T-helper 1 cell treated with Interleukin-12 subunit alpha and Interleukin-12 subunit beta and Interleukin-4 antibody, amounts not matched to agents 30 μg/mL and 1 μg/mL, for 36 hours (primary cell): ENCODE data around the gene TSC2.
"Not testable (repeated sequence)": the region's sequence is repeated elsewhere in the genome, so short reads cannot be mapped to it uniquely, and the experiment has no call there.

Experiments used
- H3K27ac Mint-ChIP-seq: one replicate; pipeline ENCODE4 v1.8.0; 2021; ENCODE audit warnings: mild to moderate bottlenecking, mixed read lengths
- H3K27me3 Mint-ChIP-seq: one replicate; pipeline ENCODE4 v1.8.0; 2021; ENCODE audit warnings: low read depth, mixed read lengths
- H3K36me3 Mint-ChIP-seq: one replicate; pipeline ENCODE4 v1.8.0; 2021; ENCODE audit warnings: low read depth, mixed read lengths
- H3K4me1 Mint-ChIP-seq: one replicate; pipeline ENCODE4 v1.8.0; 2021; ENCODE audit warnings: low read depth, mixed read lengths
- H3K4me3 Mint-ChIP-seq: one replicate; pipeline ENCODE4 v1.8.0; 2021; ENCODE audit warnings: mild to moderate bottlenecking, moderate library complexity, mixed read lengths
- H3K9me3 Mint-ChIP-seq: one replicate; pipeline ENCODE4 v1.8.0; 2021; ENCODE audit warnings: mixed read lengths

Gene TSC2

DNA sequence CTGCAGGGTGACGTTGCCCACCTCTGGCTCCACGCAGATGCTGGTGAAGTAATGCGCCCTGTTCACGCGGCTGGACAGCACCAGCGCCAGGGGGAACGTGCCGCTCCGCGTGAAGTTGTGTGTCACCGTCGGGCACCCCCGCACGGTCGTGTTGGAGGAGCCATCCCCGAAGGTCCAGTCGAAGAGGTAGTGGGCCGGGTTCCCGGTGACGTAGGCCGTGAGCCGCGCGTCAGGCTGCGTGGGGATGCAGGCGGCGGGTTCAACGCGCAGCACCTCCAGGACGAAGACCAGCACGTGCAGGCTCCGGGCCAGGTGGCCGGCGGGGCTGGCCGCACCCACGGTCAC, 63.2 kb downstream of the TSC2 start:
- H3K27me3 Mint-ChIP-seq, H3K4me1 Mint-ChIP-seq, H3K36me3 Mint-ChIP-seq, H3K9me3 Mint-ChIP-seq, H3K4me3 Mint-ChIP-seq, H3K27ac Mint-ChIP-seq: not testable (repeated sequence)

DNA sequence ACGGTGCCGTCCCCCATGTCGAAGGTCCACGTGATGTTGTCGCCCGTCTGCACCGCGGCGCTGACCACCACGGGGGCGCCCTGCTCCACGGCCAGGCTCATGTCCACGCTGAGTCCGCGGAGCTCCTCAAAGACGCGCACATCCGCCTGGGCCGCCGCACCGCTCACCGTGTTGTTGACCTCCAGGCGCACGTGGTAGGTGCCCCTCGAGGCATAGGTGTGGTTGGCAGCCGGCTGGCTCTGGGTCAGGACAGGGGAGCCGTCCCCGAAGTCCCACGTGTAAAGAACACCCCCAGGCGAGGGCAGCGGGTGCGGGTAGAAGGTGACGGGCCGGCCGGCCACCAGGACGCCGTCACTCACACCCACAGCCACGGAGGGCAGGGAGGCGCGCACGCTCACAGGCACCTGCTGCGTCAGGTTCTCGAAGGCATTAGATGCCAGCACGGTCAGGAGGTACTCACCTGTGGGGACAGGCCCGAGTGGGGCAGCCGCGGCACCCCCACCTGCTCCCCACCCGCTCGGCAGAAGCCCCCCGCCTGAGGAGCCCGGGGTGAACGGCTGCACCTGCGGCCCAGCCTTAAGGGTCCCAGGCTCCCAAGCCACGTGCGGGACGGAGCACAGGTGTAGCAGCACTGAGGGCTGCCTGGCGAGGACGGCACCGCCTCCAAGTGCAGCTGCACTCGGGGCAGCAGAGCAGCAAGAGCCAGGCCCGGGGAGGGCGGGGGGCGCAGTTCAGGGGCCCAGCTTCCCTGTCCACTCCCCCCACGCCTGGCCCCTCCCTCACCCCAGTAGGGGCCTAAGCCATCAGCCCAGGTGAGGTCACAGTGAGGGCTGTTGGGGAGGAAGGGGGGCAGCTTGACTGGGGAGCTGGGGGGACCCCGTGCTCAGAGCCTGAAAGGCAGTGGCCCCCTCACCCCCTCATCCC, 63.9 kb downstream of the TSC2 start:
- H3K4me1 Mint-ChIP-seq, H3K27me3 Mint-ChIP-seq, H3K4me3 Mint-ChIP-seq, H3K36me3 Mint-ChIP-seq, H3K9me3 Mint-ChIP-seq, H3K27ac Mint-ChIP-seq: not testable (repeated sequence)

DNA sequence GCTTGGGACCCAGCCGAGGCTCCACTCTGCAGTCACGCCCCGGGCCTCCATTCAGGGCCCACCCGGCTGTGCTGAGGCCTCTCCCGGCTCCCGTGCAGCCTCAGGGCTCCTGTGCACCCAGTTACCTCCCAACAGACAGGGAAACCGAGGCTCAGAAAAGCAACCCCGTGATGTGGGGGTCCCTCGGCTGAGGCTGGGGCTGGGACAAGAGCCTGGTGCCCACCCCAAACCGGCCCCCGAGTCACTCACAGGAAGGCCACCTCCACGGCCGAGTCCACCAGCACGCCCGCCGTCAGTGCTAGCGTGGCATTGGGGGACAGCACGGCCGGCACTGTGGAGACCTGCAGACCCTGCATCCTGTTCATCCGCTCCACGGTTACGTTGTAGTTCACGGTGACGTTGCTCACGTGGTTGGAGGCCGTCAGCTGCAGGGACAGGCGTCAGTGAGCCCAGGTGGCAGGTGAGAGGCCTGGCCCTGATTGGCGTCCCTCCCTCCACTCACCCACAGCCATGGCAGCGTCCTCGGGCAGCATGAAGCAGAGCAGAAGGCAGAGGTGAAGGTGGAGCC, 64.8 kb downstream of the TSC2 start:
- not testable (repeated sequence) for H3K36me3 Mint-ChIP-seq, H3K9me3 Mint-ChIP-seq, H3K4me1 Mint-ChIP-seq, H3K27me3 Mint-ChIP-seq, H3K4me3 Mint-ChIP-seq, H3K27ac Mint-ChIP-seq

DNA sequence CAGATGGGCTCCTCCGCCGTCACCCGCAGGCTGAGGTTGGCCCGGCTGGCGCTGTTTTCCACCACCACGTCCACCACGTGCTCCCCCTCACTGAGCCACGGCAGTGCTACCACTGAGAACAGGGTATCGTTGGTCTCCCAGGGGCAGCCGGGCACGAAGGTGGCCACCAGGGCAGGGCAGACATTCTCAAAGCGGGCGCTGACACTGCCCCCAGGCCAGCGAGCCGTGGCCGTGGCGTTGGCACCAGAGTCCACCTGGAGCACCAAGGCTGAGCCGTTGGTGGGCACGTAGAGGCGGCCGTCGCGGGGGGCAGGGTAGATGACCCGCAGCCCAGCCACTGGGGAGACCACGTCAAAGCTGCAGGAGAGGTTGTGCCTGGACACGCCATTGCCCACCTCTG, 66.4 kb downstream of the TSC2 start:
- H3K36me3 Mint-ChIP-seq, H3K27ac Mint-ChIP-seq, H3K4me1 Mint-ChIP-seq, H3K27me3 Mint-ChIP-seq, H3K4me3 Mint-ChIP-seq, H3K9me3 Mint-ChIP-seq: not testable (repeated sequence)

DNA sequence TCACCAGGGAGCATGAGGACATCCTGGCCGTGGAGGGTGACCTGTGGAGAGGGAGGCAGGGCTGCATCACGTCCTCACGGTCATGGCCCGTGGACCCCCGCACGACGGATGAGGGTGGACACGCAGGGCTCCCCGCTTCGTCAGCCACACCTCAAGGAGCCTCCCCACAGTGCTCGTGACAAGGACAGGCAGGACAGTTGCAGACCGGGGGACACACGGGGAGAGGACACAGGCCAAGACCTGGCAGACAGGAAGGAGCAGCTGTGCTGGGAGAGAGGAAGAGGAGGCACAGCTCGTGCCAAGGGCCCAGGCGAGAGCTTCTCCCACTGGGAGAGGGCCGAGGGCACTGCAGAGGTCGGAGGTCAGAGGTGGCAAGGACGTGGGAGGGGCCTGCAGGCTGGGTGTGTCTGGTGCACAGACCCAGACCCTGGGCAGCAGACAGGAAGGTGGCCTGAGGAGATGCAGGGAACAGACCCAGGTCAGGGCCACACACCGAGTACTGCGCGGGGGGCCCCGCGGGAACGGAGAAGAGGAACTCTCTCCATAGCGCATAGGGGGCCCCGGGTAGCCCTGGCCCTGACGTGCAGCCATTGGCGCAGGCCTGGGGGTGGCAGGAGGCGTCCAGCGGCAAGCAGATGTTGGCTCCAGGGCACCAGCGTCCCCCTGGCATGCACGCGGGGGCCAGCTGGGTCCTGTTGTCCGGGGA, 67.3 kb downstream of the TSC2 start:
- H3K9me3 Mint-ChIP-seq, H3K4me1 Mint-ChIP-seq, H3K4me3 Mint-ChIP-seq, H3K27ac Mint-ChIP-seq, H3K36me3 Mint-ChIP-seq, H3K27me3 Mint-ChIP-seq: not testable (repeated sequence)

DNA sequence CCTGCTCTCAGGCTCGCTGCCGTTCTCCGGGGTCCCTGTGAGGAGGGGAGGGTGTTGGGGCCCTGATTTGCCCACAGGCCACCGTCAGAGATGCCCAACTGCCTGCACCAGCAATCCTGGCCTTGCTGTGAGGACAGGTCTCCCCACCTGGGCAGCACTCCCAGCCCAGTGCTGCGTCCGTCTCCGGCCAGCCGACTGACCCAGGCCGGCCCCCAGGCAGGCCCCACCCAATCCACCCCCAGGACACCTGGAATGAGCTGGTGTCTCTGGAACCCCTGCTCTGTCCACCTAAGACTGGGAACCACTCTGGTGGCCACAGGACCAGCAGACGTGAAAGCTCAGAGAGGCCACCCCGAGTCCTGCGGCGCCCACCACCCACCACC, 67.8 kb downstream of the TSC2 start:
- H3K27ac Mint-ChIP-seq = no peak overlapping the region
- H3K4me3 Mint-ChIP-seq = no peak overlapping the region
- no peaks in the 10 kb centered on the region for H3K9me3 Mint-ChIP-seq
- no peaks in the 10 kb centered on the region for H3K27me3 Mint-ChIP-seq
- no peaks in the 10 kb centered on the region for H3K4me1 Mint-ChIP-seq
- H3K36me3 Mint-ChIP-seq = no peaks in the 10 kb centered on the region

DNA sequence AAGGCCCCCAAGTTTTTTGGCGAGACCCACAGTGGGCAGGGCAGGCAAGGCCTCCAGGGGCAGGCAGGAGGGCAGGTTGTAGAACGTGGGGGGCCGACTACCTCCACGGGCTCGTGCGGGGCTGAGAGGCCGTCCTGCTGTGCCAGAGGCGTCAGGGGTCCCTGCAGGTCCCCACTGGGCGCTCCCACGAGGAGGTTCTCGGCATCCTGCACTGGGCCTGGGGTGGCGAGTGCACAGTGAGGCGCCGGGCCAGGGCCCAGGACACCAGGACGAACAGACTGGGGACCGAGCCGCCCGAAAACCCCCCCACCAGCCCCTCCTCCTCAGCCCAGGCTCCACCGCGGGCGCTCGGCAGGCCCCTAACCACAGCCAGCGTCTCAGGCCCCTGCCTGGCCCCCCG, 68.6 kb downstream of the TSC2 start:
- H3K27me3 Mint-ChIP-seq, H3K4me3 Mint-ChIP-seq, H3K36me3 Mint-ChIP-seq, H3K9me3 Mint-ChIP-seq, H3K4me1 Mint-ChIP-seq, H3K27ac Mint-ChIP-seq: not testable (repeated sequence)

DNA sequence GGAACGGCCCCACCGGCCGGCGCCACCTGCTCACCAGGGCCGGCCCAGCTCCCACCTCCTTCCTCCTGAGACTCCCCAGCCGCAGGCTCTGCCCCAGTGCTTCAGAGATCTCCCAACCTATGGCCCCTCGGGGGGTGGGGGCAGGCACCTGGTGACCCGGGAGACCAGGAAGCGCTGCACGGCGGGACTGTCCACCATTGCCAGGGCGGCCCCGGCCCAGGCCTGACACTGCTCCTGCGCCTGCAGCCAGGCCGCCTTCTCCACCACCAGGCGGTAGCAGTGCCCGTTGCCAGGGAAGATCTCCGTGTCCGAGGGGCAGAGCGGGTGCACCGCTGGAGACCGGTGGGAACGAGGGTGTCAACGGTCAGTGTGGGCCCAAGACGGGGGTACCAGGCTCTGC, 69.6 kb downstream of the TSC2 start:
- H3K4me3 Mint-ChIP-seq, H3K4me1 Mint-ChIP-seq: not testable (repeated sequence)

DNA sequence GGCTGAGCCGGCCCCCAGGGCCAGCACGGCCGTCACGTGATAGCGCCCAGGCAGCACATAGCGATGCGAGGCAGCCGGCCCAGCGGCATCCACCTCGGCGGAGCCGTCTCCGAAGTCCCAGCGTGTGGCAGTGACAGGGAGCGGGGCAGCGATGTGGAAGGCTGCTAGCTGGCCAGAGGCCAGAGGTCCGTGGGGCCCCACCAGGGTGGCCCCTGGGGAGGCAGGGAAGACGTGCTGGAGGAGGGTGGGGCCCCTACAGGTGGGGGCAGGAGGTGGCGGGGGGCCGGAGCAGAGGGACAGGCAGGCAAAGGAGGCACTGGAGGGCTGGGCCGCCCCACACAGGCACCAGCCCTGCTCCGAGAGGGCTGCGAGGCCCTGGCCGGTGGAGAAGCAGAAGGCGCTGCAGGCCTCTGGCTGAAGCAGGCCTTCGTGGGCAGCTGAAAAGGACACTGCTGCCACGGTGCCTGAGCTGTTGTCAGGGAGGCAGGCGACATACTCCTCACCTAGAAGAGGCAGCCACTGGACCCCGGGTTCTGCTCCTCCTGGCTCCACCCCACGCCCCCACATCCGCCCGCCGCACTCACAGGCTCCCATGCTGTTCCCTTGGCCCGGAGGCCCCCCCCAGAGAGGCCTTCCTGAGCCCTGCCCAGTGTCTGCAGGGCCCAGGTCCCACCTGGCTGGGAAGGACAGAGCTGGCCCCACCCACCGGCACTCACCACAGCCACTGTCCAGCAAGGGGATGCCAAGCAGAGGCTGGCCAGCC, 70.4 kb downstream of the TSC2 start:
- H3K27ac Mint-ChIP-seq = not testable (repeated sequence)

More for the DNA sequence above, 69.6 kb downstream of the TSC2 start:
- not testable (repeated sequence) for H3K27ac Mint-ChIP-seq, H3K36me3 Mint-ChIP-seq, H3K27me3 Mint-ChIP-seq, H3K9me3 Mint-ChIP-seq

DNA sequence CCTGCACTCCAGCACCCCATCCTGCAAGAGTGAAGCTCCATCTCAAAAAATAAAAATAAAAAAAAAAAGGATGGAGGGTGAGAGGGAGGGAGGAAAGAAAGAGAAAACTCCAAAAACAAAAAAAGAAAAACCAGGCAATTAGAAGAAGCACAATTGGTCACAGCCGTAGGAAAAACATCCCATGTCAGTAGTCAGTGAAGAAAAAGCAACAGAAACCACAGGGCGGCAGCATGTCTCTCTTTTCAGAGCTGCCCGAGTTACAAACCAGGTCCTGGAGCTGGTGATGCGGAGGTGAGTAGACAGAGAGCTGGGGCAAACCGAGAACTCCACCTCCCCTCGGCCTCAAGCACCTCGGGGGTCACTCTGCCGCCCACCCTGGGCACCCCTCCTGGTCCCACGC, 73.5 kb downstream of the TSC2 start:
- not testable (repeated sequence) for H3K27me3 Mint-ChIP-seq, H3K9me3 Mint-ChIP-seq, H3K36me3 Mint-ChIP-seq, H3K4me1 Mint-ChIP-seq, H3K4me3 Mint-ChIP-seq, H3K27ac Mint-ChIP-seq

More for the DNA sequence above, 70.4 kb downstream of the TSC2 start:
- H3K27me3 Mint-ChIP-seq, H3K4me1 Mint-ChIP-seq, H3K9me3 Mint-ChIP-seq, H3K4me3 Mint-ChIP-seq, H3K36me3 Mint-ChIP-seq: not testable (repeated sequence)

DNA sequence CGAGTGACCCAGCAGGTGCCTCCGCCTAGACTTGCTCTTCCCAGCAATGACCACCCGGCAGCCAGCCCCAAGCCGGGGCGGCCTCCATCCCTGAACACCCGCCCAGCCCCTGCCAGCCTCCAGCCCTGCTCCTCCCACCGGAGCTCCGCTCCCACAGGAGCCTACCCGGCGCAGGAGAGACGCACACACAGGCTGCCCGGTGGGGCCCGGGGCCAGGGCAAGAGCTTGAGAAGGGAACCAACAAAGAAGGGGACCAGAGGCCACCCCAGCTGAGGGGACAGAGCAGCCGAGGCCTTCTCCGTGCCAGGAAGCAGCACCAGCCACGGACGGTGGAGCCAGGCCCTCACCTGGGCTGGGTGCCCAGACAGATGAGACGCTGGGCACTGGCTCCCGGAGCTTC, 74.1 kb downstream of the TSC2 start:
- Mint-ChIP-seq H3K4me1 (no peaks in the 10 kb centered on the region), H3K27ac (no peak overlapping the region), H3K4me3 (no peak overlapping the region), H3K36me3 (no peaks in the 10 kb centered on the region), H3K27me3 (no peaks in the 10 kb centered on the region), H3K9me3 (no peaks in the 10 kb centered on the region)

DNA sequence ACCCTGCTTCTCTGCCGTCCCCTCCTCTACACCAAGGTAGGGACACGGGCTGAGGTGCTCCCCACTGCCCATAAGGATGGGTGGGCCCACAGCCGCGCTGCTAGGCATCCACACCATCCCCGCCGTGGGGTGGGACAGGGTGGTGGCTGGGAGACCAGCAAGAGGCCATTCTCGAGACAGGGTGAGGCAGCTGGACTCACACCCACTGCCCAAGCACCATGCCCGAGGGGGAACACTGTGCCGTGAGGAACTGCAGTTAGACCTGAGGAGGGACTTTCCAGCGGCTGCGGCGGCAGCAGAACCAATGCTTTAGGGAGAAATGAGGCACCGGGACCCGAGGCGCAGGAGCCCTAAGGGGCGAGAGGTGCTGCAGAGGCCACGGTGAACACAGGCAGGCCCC, 74.6 kb downstream of the TSC2 start:
- Mint-ChIP-seq H3K36me3 (no peaks in the 10 kb centered on the region), H3K4me1 (no peaks in the 10 kb centered on the region), H3K4me3 (no peak overlapping the region), H3K27ac (no peak overlapping the region), H3K9me3 (no peaks in the 10 kb centered on the region), H3K27me3 (no peaks in the 10 kb centered on the region)

DNA sequence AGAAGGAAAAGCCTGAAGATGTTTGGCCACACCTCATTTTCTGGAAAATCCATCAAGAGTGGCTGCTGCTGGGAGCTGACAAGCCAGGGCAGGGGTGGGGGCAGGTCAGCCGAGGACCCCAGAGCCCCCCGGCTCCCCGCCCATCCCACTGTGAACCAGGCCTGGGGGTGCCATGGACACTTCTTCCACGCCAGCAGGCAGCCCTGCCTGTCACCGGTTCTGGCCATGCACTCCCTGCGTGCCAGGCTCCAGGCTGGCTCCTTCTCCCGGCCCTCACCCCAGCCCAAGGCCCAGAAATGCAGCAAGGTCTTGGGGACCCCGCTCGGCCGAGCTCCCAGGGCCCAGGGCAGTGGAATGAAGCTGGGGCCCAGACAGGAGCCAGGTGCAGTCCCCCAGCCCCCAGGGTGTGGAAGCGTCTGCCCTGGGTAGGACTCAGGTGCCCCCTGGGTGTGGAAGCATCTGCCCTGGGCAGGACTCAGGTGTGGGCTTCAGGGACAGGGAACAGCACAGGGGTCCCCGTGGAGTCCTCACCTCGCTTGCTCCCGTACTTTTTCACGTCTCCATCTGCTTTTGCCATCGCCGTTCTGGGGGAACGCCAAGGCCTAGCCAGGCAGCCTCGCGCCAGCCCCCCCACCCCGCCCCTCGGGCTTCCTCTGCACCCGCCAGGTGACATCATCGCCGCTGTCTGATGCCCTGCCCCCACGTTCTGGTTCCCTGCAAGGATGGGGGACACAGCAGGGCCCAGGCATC, 75.3 kb downstream of the TSC2 start:
- H3K9me3 Mint-ChIP-seq, H3K27ac Mint-ChIP-seq, H3K4me3 Mint-ChIP-seq, H3K36me3 Mint-ChIP-seq, H3K27me3 Mint-ChIP-seq, H3K4me1 Mint-ChIP-seq: not testable (repeated sequence)

DNA sequence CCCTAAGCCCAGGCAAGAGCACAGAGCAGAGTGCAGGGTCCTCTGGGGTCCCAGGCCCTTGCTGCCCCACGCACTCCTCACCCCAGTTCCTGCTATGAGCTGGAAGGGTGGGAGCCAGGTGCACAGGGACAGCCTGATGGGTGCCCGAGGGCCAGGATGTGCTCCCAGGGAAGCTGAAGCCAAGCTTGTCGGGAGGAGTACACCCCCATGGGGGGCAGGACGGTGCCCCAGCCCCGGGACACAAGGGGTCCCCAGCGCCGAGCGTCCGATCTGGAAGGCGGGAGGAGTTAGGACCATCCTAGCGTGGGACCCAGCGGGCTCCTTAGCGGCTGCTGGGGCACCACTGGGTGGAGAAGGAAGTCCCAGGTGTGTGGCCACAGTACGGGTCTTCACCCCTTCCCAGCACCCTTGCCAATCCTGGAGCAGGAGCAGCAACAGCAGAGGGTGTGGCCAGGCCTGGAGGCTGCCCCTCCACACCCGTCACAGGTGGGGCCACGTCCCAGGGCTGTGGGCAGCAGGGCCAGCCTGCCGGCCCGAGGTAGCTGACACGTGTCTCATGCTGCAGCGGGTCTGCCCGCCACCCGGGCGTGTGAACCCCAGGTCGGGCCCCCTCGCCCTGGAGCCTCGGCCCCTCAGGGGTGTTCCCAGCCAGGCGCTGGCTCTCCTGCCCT, 76.1 kb downstream of the TSC2 start:
- not testable (repeated sequence) for H3K4me3 Mint-ChIP-seq, H3K36me3 Mint-ChIP-seq, H3K4me1 Mint-ChIP-seq, H3K27me3 Mint-ChIP-seq, H3K27ac Mint-ChIP-seq, H3K9me3 Mint-ChIP-seq
